A673 (cell line): Measurements from ENCODE around the gene CEP72. TPM values are rescaled to one million over a fixed set of nuclear protein-coding genes. Genes with fewer than 3 reads are reported as not detected.

Experiments
- BruUV-seq: library from RNA; stranded (reverse); fragments of 400-500 nt; replicated peaks from 2 replicates; lab custom pipeline; 2021; lab: Mats Ljungman, UMichigan
- CTCF ChIA-PET: fragments of 300-600 bp; sonication (Branson Sonifier 250); formaldehyde crosslinking; loops from one replicate; lab custom pipeline; 2022; ENCODE audit warnings: antibody characterized with exemption; lab: Charles Lee
- POLR2A ChIA-PET: fragments of 300-600 bp; sonication (Branson Sonifier 250); formaldehyde crosslinking; loops from one replicate; lab custom pipeline; 2022; ENCODE audit warnings: antibody characterized with exemption; ENCODE audit not compliant: low non-redundant PET; lab: Charles Lee
- DNase-seq: peaks from one replicate; pipeline ENCODE4 v3.0.0-alpha.2; 2015; ENCODE audit warnings: low spot score
- H3K27ac ChIP-seq: fragments of 200-600 bp; sonication (generic); 2 replicates; pipeline ENCODE4 v1.5.1; 2016; ENCODE audit warnings: mixed run types, low read depth, mild to moderate bottlenecking, mixed read lengths, antibody characterized with exemption, low read length; ENCODE audit not compliant: poor library complexity, severe bottlenecking
- H3K27me3 ChIP-seq: fragments of 200-600 bp; sonication (generic); replicated peaks from 2 replicates; pipeline ENCODE4 v1.6.1; 2017; ENCODE audit warnings: mixed run types, low read depth, mild to moderate bottlenecking, mixed read lengths, antibody characterized with exemption, low read length; ENCODE audit not compliant: insufficient read depth, poor library complexity
- H3K36me3 ChIP-seq: fragments of 200-600 bp; sonication (generic); 2 replicates; pipeline ENCODE4 v1.6.1; 2016; ENCODE audit warnings: mixed run types, mild to moderate bottlenecking, mixed read lengths, antibody characterized with exemption, low read length; ENCODE audit not compliant: insufficient read depth, poor library complexity, severe bottlenecking
- H3K4me1 ChIP-seq: fragments of 200-600 bp; sonication (generic); 2 replicates; pipeline ENCODE4 v1.6.1; 2017; ENCODE audit warnings: mixed run types, mild to moderate bottlenecking, mixed read lengths, antibody characterized with exemption, low read length; ENCODE audit not compliant: insufficient read depth, poor library complexity, severe bottlenecking
- H3K4me3 ChIP-seq: fragments of 200-600 bp; sonication (generic); 2 replicates; pipeline ENCODE4 v1.5.1; 2016; ENCODE audit warnings: low read depth, mixed run types, mild to moderate bottlenecking, mixed read lengths, low read length; ENCODE audit not compliant: poor library complexity, severe bottlenecking
- H3K9me3 ChIP-seq: fragments of 200-600 bp; sonication (generic); 2 replicates; pipeline ENCODE4 v1.6.1; 2016; ENCODE audit warnings: mixed run types, low read depth, mild to moderate bottlenecking, mixed read lengths, antibody characterized with exemption, low read length; ENCODE audit not compliant: poor library complexity, severe bottlenecking
- CTCF ChIP-seq: fragments of 300-800, 200-600 bp; sonication (generic); conservative IDR thresholded peaks from 2 replicates; pipeline ENCODE4 v1.5.1; 2017; ENCODE audit warnings: low read depth, mild to moderate bottlenecking, antibody characterized with exemption, low read length, moderate library complexity, mixed read lengths
- EZH2 ChIP-seq: fragments of 200-600 bp; sonication (generic); IDR thresholded peaks from 2 replicates; pipeline ENCODE4 v1.6.1; 2017; ENCODE audit warnings: borderline replicate concordance, low read depth, mild to moderate bottlenecking, mixed read lengths, antibody characterized with exemption, low read length; ENCODE audit not compliant: poor library complexity, severe bottlenecking
- intact Hi-C: fragments of 100-400 bp; cut with micrococcal nuclease; formaldehyde crosslinking; loops from one replicate; pipeline ENCODE4 v1.10.0; 2022; ENCODE audit not compliant: unreplicated experiment
- total RNA-seq: library from RNA; stranded (reverse); gene quantifications from 2 replicates; pipeline ENCODE4 v1.2.3, GENCODE V29; 2021

The CEP72 gene
- total RNA-seq, 1 experiment from 2014 or later: 37.2 TPM

- POLR2A ChIA-PET: no interaction called here
- no peaks in the 10 kb centered on the region for H3K9me3 ChIP-seq
- no peak overlapping the region for H3K27ac ChIP-seq
- BruUV-seq: no TSS peak
- CTCF ChIA-PET: no interaction called here
- H3K4me3 ChIP-seq: no peak overlapping the region
- peaks cover 65% of the 10 kb centered on the region for H3K36me3 ChIP-seq
- intact Hi-C loops: no loop called here
- TF ChIP-seq EZH2: no peak
- TF ChIP-seq CTCF: no peak
- no peaks in the 10 kb centered on the region for H3K4me1 ChIP-seq
- DNase-seq: no peak
- H3K27me3 ChIP-seq: no peaks in the 10 kb centered on the region
These were observed 25.7 kb downstream of the CEP72 start for GRCh38 chr5:637581-638450.

- ChIA-PET CTCF (no interaction called here), POLR2A (no interaction called here)
- H3K27me3 ChIP-seq: no peaks in the 10 kb centered on the region
- H3K9me3 ChIP-seq: no peaks in the 10 kb centered on the region
- no peak for DNase-seq
- H3K36me3 ChIP-seq: peaks cover 65% of the 10 kb centered on the region
- H3K27ac ChIP-seq: no peak overlapping the region
- TF ChIP-seq EZH2 (no peak), CTCF (no peak)
- intact Hi-C loops: no loop called here
- BruUV-seq: no TSS peak
- no peaks in the 10 kb centered on the region for H3K4me1 ChIP-seq
- no peak overlapping the region for H3K4me3 ChIP-seq
These were observed 26.5 kb downstream of the CEP72 start for GRCh38 chr5:638501-639252.

DNA sequence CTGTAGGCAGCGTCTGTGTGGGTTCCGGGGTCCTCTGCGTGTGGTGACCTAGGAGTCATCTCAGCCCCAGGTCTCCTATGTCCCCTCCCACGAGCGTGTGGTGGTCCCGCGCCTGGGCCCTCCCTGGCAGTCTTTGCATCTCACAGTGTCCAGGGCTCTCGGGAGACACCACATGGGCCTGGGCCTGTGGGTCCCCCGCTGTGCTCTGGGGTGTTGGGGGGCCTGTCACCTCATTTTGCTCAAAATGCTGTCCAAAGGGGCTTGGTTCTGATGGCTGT lies 27.1 kb downstream of the CEP72 start:
- no TSS peak for BruUV-seq
- DNase-seq: no peak
- H3K4me1 ChIP-seq: no peaks in the 10 kb centered on the region
- H3K27ac ChIP-seq: no peak overlapping the region
- H3K36me3 ChIP-seq: peaks cover 60% of the 10 kb centered on the region
- ChIA-PET POLR2A (no interaction called here), CTCF (no interaction called here)
- no peak overlapping the region for H3K4me3 ChIP-seq
- H3K9me3 ChIP-seq: no peaks in the 10 kb centered on the region
- H3K27me3 ChIP-seq: no peaks in the 10 kb centered on the region
- intact Hi-C loops: no loop called here
- TF ChIP-seq EZH2 (no peak), CTCF (no peak)
